GM12878 (cell line): Measurements from ENCODE around the gene SPDYE8. TPM values are rescaled to one million over a fixed set of nuclear protein-coding genes. Genes with fewer than 3 reads are reported as not detected.
"Not testable (repeated sequence)": the region's sequence is repeated elsewhere in the genome, so short reads cannot be mapped to it uniquely, and the experiment has no call there.

Experiments
- ATAC-seq: fragments of 200-7000 bp; cut with Tn5 transposase; 3 replicates; pipeline ENCODE4 v1.9.1; 2020; ENCODE audit warnings: mild to moderate bottlenecking, moderate library complexity
- BruUV-seq: library from RNA; stranded (reverse); fragments of 400-500 nt; replicated peaks from 2 replicates; lab custom pipeline; 2021; lab: Mats Ljungman, UMichigan
- CTCF ChIA-PET: fragments of 300-600 bp; sonication (Branson Sonifier 250); formaldehyde crosslinking; extraction: SDS; loops from one replicate; lab custom pipeline; 2021; ENCODE audit warnings: inconsistent platforms; lab: Yijun Ruan, JAX
- POLR2A ChIA-PET: fragments of 350-600 bp; formaldehyde crosslinking; extraction: SDS; loops from one replicate; lab custom pipeline; 2021; ENCODE audit warnings: inconsistent platforms; lab: Charles Lee
- RAD21 ChIA-PET: fragments of 300-600 bp; sonication (Branson Sonifier 250); formaldehyde crosslinking; loops from one replicate; lab custom pipeline; 2023; ENCODE audit warnings: antibody characterized with exemption; ENCODE audit not compliant: unreplicated experiment; lab: Charles Lee
- SMC1A ChIA-PET: fragments of 300-600 bp; sonication (Branson Sonifier 250); formaldehyde crosslinking; loops from one replicate; lab custom pipeline; 2023; ENCODE audit not compliant: unreplicated experiment, uncharacterized antibody; lab: Charles Lee
- DNase-seq: peaks from one replicate; pipeline ENCODE4 v3.0.0-alpha.2; 2011; ENCODE audit warnings: low read depth, low spot score
- FAIRE-seq: peaks from 3 replicates; lab custom pipeline; 2011; peaks lifted over from hg19 to GRCh38; lab: Jason Lieb, UNC
- H2AFZ ChIP-seq: 2 replicates; pipeline ENCODE4 v1.6.0; 2011; ENCODE audit warnings: low read depth, low read length, control low read depth; ENCODE audit not compliant: control insufficient read depth
- H3K27ac ChIP-seq: 2 replicates; pipeline ENCODE4 v1.5.1; 2011; ENCODE audit warnings: control low read depth; ENCODE audit not compliant: control insufficient read depth, insufficient read depth
- H3K27me3 ChIP-seq, 2 experiments: replicated peaks in 1 of 2; 2 replicates each; pipeline versions ENCODE4 v1.6.0 to v1.6.1; 2011; ENCODE audit warnings: low read length in 1 of 2; ENCODE audit not compliant: control insufficient read depth in 2 of 2, insufficient read depth in 2 of 2
- H3K36me3 ChIP-seq, 2 experiments: 2 replicates each; pipeline ENCODE4 v1.5.1; 2011; ENCODE audit warnings: low read length in 1 of 2; ENCODE audit not compliant: control insufficient read depth in 2 of 2, insufficient read depth in 2 of 2
- H3K4me1 ChIP-seq: 2 replicates; pipeline ENCODE4 v1.6.1; 2011; ENCODE audit warnings: mild to moderate bottlenecking, low read length, moderate library complexity, mixed read lengths; ENCODE audit not compliant: control insufficient read depth, insufficient read depth
- H3K4me2 ChIP-seq: 2 replicates; pipeline ENCODE4 v1.6.0; 2011; ENCODE audit warnings: control low read depth; ENCODE audit not compliant: control insufficient read depth, insufficient read depth
- H3K4me3 ChIP-seq: fragments of 200-600 bp; sonication (generic); 2 replicates; pipeline ENCODE4 v1.5.1; 2016
- H3K79me2 ChIP-seq: 2 replicates; pipeline ENCODE4 v1.6.0; 2011; ENCODE audit warnings: low read length; ENCODE audit not compliant: control insufficient read depth, insufficient read depth
- H3K9ac ChIP-seq: 2 replicates; pipeline ENCODE4 v1.8.0; 2011; ENCODE audit warnings: low read length, control low read depth, mixed read lengths; ENCODE audit not compliant: control insufficient read depth, insufficient read depth
- H3K9me3 ChIP-seq: replicated peaks from 3 replicates; pipeline ENCODE4 v1.5.1; 2011; ENCODE audit warnings: mild to moderate bottlenecking, low read length; ENCODE audit not compliant: control insufficient read depth, insufficient read depth
- H4K20me1 ChIP-seq: 2 replicates; pipeline ENCODE4 v1.6.0; 2011; ENCODE audit not compliant: control insufficient read depth, insufficient read depth
- CBFB ChIP-seq: IDR thresholded peaks from 2 replicates; pipeline ENCODE4 v1.6.1; 2016; ENCODE audit warnings: antibody characterized with exemption, low read depth
- E4F1 ChIP-seq: fragments of 450-650 bp; IDR thresholded peaks from 2 replicates; pipeline ENCODE4 v1.6.1; 2018; ENCODE audit warnings: borderline replicate concordance, mild to moderate bottlenecking; ENCODE audit not compliant: partially characterized antibody
- GATAD2B ChIP-seq: fragments of 450-650 bp; conservative IDR thresholded peaks from 2 replicates; pipeline ENCODE4 v1.6.1; 2017; ENCODE audit warnings: low read depth, mild to moderate bottlenecking, moderate library complexity
- NBN ChIP-seq: fragments of 450-650 bp; IDR thresholded peaks from 2 replicates; pipeline ENCODE4 v1.6.1; 2016
- NFYB ChIP-seq: IDR thresholded peaks from 2 replicates; pipeline ENCODE4 v1.6.1; 2011; ENCODE audit warnings: low read depth, mild to moderate bottlenecking, low read length, improper control_type of control experiment, moderate library complexity; ENCODE audit not compliant: insufficient read depth
- NR2C1 ChIP-seq: fragments of 450-650 bp; IDR thresholded peaks from 2 replicates; pipeline ENCODE4 v1.6.1; 2017; ENCODE audit warnings: antibody characterized with exemption, mild to moderate bottlenecking, moderate library complexity
- NR2F1 ChIP-seq: fragments of 450-650 bp; conservative IDR thresholded peaks from 2 replicates; pipeline ENCODE4 v1.6.1; 2017; ENCODE audit warnings: mild to moderate bottlenecking
- PKNOX1 ChIP-seq: fragments of 450-650 bp; IDR thresholded peaks from 2 replicates; pipeline ENCODE4 v1.6.1; 2016; ENCODE audit warnings: mild to moderate bottlenecking
- PML ChIP-seq: IDR thresholded peaks from 2 replicates; pipeline ENCODE4 v1.6.1; 2012; ENCODE audit warnings: low read length, inconsistent platforms
- POLR2A ChIP-seq: IDR thresholded peaks from 2 replicates; pipeline ENCODE4 v1.6.1; 2011; ENCODE audit warnings: low read depth, mild to moderate bottlenecking, low read length
- POLR2AphosphoS5 ChIP-seq: IDR thresholded peaks from 2 replicates; pipeline ENCODE4 v1.6.1; 2011; ENCODE audit warnings: mild to moderate bottlenecking, low read length, inconsistent platforms
- POU2F2 ChIP-seq: IDR thresholded peaks from 3 replicates; pipeline ENCODE4 v1.6.1; 2011; ENCODE audit warnings: low read depth, mild to moderate bottlenecking, low read length, borderline replicate concordance
- RB1 ChIP-seq: fragments of 450-650 bp; formaldehyde crosslinking; IDR thresholded peaks from 2 replicates; pipeline ENCODE4 v1.6.1; 2017; ENCODE audit warnings: mild to moderate bottlenecking, borderline replicate concordance
- SMAD5 ChIP-seq: IDR thresholded peaks from 2 replicates; pipeline ENCODE4 v1.6.1; 2016; ENCODE audit warnings: antibody characterized with exemption, low read depth
- TAF1 ChIP-seq: IDR thresholded peaks from 2 replicates; pipeline ENCODE4 v1.6.1; 2011; ENCODE audit warnings: mild to moderate bottlenecking, low read depth, low read length, borderline replicate concordance
- ZBTB40 ChIP-seq: fragments of 450-650 bp; IDR thresholded peaks from 2 replicates; pipeline ENCODE4 v1.6.1; 2016; ENCODE audit warnings: mild to moderate bottlenecking, moderate library complexity, borderline replicate concordance
- WGBS: methylation state at CpG from one replicate; pipeline ENCODE4 v1.1.6; 2016; ENCODE audit warnings: low lambda C conversion rate; ENCODE audit not compliant: insufficient replicate concordance, insufficient coverage; ENCODE audit errors: missing lambda C conversion rate; 5-methylcytosine and 5-hydroxymethylcytosine counted together
- in situ Hi-C: fragments of 300-500 bp; cut with MboI; formaldehyde crosslinking; loops from 9 replicates; pipeline ENCODE4 v1.14.3; 2018; ENCODE audit warnings: mixed read lengths
- intact Hi-C: fragments of 100-400 bp; cut with micrococcal nuclease; formaldehyde crosslinking; loops from one replicate; pipeline ENCODE4 v1.14.2; 2022; ENCODE audit not compliant: unreplicated experiment
- polyA plus RNA-seq, 11 experiments: library from polyadenylated mRNA; depleted of rRNA in 4 of 11; unstranded in 6 of 11; stranded (reverse) in 5 of 11; fragments of >200 nt; fragmentation: Nextera tagmentation in 4 of 11; fragmentation: Illumina TruSeq in 1 of 11; extraction: Ambion mirVana in 4 of 11; extraction: Trizol in 1 of 11; gene quantifications; 1 replicate in 1 of 11; 2 replicates in 10 of 11; pipeline versions ENCODE4 v1.2.1 to v1.2.3, GENCODE V29; 2011 to 2016; ENCODE audit warnings: inconsistent platforms in 2 of 11, missing spikeins in 2 of 11, low read depth in 1 of 11
- total RNA-seq, 4 experiments: library from RNA; depleted of rRNA in 3 of 4; stranded (reverse); fragments of >200 nt in 3 of 4; fragmentation: Illumina TruSeq in 1 of 4; extraction: Trizol in 1 of 4; gene quantifications; 2 replicates each; pipeline versions ENCODE4 v1.2.1 to v1.2.3, GENCODE V29; 2013 to 2021

Gene SPDYE8
- total and polyA plus RNA-seq, 10 of the 15 experiments (the other 5 are each of a cell fraction or from before 2014, with no cell fraction given) = 0.04 to 0.83 (median 0.35) TPM; not detected in 6

- SMC1A ChIA-PET, H3K4me1 ChIP-seq, POLR2A ChIA-PET, BruUV-seq, intact Hi-C loops, H3K27me3 ChIP-seq, H3K4me2 ChIP-seq, H3K36me3 ChIP-seq, CTCF ChIA-PET, FAIRE-seq, in situ Hi-C loops, H4K20me1 ChIP-seq, RAD21 ChIA-PET, H3K79me2 ChIP-seq, DNase-seq, H3K9me3 ChIP-seq: not testable (repeated sequence)
- Histone ChIP-seq H2AFZ (peak overlapping the region; percentile 89), H3K9ac (peak overlapping the region; percentile 60), H3K27ac (peak overlapping the region; percentile 61), H3K4me3 (peak overlapping the region; percentile 67; the same call in 1 of the 2 replicates)
- peak; percentile 92 for ATAC-seq
- under 1% methylated on average over 47 of the region's 66 CpGs for WGBS
- peak; percentile 69 for TF ChIP-seq NR2F1
- peak; percentile 84 for TF ChIP-seq POLR2AphosphoS5
- TF ChIP-seq CBFB = 0 out of 2 replicates have a peak, but pooled peaks have one; percentile 44
- TF ChIP-seq TAF1 = peak; percentile 71; the same call in 1 of the 2 replicates
- peak; percentile 56; the same call in 1 of the 2 replicates for TF ChIP-seq PKNOX1
- TF ChIP-seq POLR2A = peak; percentile 69
- peak; percentile 51; the same call in 1 of the 3 replicates for TF ChIP-seq POU2F2
- TF ChIP-seq E4F1 = peak; percentile 42
- peak; percentile 91; the same call in 1 of the 2 replicates for TF ChIP-seq NBN
- 0 out of 2 replicates have a peak, but pooled peaks have one; percentile 51 for TF ChIP-seq RB1
- TF ChIP-seq PML = peak; percentile 75
- peak; percentile 80; the same call in 1 of the 2 replicates for TF ChIP-seq SMAD5
- peak; percentile 68 for TF ChIP-seq NFYB
- 0 out of 2 replicates have a peak, but pooled peaks have one; percentile 28 for TF ChIP-seq GATAD2B
- peak; percentile 72; the same call in 1 of the 2 replicates for TF ChIP-seq ZBTB40
- TF ChIP-seq NR2C1 = peak; percentile 92
Observed at GRCh38 chr7:73005693-73006447, 23.7 kb downstream of the SPDYE8 start.
